ENCODE results near the gene SIAH2.

The SIAH2 gene

DNA sequence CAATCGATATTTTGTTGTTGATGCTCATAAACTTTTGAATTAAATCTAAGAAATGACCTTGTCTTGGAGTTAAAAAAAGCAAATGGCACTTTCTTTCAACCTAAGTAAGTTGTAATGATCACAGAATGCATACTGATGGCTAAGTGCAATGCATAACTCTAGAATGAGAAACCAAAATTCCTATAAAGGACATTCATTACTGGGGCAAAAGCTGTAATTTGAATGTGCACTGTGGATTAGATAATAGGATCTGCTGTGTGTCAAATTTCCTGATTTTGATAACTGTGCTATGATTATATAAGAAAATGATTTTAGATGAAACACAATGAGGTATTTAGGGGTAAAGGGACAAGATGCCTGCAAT, 14.3 kb downstream of the SIAH2 start:
- no peak for DNase-seq (ENCODE audit: low spot score)

DNA sequence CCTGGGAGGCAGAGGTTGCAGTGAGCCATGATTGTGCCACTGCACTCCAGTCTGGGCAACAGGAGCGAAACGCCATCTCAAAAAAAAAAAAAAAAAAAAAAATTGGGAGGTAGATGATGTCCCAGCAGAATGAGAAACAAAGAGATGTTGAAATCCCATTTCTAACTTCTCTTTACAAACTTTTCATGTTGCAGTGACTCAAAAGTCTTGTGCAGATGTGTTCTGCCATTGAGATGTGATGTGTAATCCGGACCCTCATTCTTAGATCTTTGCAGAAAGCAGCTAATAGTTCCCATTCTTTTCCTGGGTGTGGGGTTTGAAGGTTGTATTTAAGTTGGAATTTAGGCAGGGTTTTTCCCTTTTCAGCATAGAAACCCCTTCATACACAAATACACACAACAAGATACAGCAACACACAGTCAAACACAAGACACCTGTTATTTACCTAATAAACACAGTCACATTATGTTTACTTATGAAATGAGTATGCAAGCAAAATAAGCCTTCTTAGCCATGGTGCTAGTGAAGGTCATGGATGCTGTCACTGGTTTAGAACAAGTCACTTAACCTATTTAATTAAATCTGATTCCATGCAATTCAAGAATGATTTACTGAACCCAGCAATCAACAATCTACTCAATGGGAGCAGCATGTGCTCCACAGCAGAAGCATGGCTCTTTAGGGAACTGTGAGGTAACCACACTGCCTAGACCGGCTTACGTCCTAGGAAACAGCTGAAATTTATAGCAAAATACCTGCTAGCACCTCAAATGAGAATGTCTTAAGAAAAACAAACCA, 14.9 kb downstream of the SIAH2 start:
- no peak for DNase-seq (ENCODE audit: low spot score)

DNA sequence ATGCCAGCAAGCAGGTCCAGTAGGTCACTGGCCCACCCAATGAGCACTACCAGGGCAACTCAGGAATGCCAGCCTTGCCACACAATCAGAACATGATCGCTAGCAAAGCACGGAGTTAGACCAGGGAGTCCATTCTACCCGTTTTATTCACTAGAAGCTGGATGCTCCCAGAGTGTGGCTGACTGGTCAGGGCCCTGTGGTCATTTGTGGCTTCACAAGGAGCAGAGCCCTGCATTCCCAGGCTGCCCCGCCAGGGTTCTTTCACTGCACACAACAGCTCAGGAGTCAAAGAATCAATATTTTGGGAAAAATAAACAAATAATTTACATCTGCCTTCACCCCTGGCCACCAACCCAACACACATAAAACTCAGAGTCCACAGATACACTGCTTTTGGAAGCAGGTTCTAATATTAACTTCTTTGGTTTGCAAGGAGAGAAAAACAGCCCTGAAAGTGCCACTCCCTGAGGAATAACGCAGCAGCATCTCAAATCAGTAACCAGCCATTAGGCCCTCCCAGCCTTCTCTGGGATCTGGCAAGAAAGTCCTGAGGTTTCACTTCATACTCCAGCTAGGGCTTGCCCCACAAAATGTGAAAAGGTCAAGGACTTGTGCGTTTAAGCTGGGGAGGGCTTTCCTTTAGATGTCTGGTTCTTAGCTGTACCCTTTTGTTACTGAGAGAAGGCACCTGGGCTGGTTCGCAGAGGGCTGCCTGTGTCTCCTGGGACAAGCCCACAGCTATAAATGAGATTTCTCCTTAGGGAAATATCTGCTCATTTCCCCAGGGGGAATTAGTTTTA, 16.0 kb downstream of the SIAH2 start:
- no peak for DNase-seq (ENCODE audit: low spot score)

DNA sequence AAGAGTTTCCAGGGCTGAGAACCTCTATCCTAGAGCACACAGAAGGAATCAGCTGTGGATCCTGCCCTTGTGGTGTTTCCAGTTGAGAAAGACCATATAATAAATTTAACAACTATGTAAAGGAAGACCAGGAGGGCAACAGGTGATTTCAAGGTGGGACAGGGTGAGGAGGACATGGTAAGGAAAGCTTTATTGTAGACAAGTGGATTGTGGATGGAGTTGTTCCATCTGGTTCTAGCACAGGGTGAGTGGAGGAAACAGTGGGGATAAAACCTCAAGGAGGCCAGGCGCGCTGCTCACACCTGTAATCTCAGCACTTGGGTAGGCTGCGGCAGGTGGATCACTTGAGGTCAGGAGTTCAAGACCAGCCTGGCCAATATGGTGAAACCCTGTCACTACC, 17.1 kb downstream of the SIAH2 start:
- DNase-seq (ENCODE audit: low spot score) = no peak

DNA sequence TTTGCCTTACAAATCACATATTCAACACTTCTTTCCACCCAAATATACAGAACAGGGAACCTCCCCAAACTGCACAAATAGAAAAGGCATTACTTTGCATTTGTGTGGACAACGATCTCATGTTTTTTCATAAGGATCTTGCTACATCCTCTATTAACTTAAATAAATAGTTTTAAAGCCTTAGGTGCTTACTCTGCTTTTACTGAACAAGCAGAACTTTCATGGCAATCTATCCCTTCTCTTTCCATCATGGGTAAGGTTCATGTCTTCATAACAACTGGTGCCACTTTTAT, 18.1 kb downstream of the SIAH2 start:
- DNase-seq (ENCODE audit: low spot score) = no peak

DNA sequence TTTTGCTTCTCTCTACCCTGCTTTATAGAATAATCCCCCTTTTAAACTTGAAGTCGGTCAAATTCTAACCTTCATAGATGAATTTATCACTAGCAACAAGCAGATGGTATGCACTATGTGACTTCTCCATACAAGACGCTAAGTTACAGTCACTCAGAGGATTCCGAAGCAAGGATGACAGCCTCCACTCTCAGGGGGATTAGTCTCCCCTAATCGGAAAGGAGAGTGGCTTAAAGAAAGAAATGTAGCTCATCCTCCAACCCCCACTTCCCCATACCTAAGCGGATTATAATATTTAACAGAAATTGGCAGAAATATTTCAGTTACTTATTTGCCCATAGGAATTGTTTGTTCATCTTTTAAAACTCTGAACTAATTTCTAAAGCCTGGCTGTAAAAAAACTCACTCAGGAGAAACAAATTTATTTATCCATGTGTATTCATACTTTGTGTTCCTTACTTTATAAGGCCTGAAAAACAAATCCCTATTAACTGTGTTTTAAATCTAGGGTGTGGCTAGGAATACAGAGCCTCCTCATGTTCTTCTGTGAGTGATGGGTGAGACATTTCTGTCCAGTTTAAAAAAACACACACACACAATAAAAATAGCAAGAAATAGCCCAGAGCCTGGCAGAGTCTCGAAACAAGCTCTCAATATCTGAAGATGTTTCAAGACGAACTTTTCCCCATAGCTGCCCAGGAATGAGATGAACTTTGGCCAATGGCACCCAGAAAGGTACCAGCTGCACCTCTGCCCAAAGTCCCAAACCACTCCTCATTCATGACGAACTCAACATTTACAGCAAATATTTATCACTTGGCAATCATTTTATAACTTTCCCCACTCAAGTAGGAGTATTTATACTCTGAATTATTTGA, 18.7 kb downstream of the SIAH2 start:
- DNase-seq (ENCODE audit: low spot score) = no peak

DNA sequence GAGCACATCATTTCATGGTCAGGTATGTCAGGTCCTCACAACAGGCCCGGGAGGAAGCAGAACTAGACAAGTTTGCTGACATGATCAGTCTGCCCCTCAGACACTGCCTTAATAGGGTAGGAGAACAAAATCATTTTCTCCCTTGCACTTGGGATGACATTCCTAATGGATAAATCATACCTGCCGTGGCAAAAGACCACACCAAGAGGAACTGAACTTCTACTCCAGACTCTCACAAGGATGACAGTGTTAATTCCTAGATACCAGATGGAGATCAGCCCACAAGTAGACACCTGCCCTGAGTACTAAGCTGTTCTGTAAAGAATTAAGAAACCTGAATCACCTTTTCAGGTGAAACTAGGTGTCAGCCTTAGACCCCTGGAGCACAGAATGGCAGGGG, 19.5 kb downstream of the SIAH2 start:
- DNase-seq (ENCODE audit: low spot score) = no peak

DNA sequence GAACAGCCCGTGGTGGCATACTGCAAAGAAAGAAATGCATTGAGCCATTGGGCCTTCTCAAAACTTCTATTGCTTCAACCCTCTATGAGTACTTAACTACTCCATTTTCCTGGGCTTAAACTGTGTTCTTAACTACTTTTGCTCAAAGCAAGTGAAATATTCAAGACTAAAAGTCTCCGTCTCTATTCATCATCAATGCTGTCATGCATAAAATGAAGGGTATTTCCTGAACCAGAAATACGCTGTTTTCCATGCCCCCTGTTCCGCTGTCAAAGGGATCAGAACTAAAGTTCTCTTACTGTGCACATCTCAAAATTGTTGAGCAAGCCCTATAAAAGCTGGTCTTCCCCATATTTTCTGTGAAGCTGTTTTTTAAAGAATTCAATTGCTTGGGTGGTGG, 20.3 kb downstream of the SIAH2 start:
- DNase-seq (ENCODE audit: low spot score) = no peak

DNA sequence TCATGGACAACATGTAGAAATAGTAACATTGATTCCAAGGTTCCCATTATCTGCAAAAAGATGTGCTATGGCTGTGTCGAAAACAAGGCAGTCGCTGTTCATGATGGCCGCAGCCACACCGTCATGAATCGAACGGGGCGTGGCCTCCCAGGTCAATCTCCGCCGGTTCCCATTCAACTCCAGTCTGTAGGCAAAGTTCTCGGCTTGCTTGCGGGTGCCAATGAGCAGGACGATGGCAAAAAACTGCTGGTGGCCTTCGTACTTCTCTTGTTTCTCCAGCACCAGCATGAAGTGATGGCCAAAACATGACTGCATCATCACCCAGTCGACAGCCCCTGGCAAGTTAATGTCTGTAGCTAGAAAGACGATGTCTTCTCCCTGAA, 20.8 kb downstream of the SIAH2 start:
- no peak for DNase-seq (ENCODE audit: low spot score)

DNA sequence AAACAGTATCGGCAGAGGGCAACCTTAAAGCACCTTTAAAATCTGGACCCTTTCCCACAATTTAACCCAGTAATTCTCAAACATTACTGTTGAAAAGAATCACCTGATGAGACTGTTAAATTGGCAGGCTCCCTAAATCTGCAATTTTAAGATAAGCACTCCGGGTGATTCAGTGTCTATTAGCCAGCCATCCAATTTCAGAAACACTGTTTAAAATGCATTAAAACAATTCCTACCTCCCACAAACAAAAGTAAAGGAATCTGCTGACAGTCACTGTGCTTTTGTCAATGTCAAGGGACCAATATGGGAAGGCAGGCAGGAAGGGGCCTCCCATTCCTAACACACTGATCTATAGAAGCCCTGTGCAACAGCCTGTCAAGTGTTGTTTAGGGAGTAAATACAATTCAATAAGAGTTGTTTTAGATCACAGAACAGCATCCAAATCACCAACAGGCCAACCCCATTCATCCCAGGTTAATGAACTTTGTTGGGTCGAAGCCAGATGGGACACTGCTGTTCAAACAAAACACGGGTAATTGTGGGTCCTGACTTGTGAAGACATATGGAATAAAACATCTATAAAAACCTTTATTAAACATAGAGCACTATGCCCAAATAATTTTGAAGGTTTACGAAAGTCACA, 21.4 kb downstream of the SIAH2 start:
- DNase-seq (ENCODE audit: low spot score) = no peak

DNA sequence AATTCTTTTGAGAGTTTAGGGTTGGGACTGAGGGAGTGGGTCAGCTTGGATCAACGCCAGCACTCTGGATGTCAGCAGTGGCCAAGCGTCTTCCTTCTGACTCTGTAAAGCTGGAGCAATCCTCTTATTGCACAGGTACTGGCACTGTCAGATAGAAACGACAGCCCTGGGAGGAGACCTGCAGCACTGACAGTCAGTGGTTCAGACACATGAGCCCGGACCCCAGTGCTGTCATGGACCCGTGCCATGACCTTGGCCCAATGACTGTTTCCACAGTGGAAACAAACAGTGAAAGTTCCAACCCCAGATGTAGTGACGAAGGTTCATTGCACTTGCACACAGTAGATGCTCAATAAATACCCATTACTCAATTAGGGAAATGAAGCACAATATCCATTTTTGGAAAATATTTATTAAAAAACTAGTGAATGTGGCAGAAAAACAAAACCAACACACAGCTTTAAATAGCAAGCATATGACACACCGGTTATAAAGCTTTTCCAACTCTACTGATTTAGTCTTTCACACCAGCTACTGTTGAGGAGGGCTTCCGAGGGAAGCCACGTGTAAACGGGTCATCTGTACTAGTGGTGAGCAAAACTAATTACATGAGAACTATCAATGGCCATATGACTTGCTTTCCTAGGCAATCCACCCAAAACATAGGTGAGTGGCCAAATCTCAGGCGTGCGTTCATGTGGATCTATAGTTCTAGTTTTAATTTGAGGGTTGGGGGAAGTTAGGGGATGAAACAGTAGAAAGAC, 22.1 kb downstream of the SIAH2 start:
- DNase-seq (ENCODE audit: low spot score) = no peak

DNA sequence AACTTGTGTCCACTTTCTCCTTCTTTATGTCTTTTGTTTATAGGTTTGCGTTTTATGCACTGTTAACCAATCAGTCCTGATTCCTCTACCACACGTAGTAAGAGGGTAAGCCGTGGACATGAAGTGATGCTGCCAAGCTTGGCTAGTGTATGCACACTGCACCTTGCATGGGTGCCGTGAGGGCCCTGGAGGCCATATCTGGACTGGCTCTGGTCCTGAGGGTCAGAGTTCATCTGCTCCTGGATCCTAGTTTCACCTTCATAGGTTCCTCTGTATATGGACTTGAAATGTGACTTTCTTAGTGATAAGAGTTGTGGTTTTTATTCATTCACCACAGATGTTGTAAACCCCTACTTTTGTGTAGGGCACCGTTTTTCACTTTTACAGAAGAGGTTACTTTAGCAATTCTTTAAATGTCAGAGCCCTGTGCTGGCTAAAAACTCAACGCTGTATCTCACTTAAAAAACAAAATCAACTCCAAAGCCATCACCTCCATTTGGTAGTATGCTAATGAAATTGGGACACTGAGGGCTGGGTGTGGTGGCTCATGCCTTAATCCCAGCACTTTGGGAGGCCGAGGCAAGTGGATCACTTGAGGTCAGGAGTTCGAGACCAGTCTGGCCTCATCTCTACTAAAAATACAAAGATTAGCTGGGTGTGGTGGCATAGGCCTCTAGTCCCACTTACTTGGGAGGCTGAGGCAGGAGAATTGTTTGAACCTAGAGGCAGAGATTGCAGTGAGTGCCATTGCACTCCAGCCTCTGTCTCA, 22.9 kb downstream of the SIAH2 start:
- no peak for DNase-seq (ENCODE audit: low spot score)

DNA sequence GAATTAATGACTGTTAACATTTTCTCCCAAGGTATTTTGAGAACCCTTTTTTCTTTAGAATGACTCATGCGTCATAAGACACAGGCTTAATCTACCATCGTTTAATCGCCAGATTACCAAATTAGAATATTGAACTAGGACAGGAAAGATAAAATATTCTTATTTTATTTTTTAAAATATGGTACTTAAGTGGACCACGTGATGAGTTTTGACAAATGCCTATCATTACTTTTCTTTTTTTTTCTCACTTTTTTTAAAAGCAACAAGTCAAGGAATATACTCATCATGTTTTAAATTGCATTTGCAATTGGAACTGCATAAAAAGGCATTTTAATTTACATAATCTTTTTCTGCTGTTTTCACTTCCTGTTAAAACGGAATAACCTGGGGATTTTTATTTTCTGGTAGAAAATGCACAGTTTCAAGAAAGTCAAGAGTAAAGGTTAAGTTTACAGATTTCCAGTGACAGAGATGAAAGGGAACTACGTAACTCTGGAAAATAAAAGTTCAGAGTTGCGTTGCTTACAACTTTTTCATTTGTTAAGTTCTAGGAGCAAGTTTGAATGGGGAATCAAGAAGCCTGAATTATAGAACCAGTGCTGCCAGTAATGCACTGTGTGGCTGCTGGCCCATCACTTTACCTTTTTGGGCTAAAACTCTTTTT, 23.6 kb downstream of the SIAH2 start:
- no peak for DNase-seq (ENCODE audit: low spot score)

DNA sequence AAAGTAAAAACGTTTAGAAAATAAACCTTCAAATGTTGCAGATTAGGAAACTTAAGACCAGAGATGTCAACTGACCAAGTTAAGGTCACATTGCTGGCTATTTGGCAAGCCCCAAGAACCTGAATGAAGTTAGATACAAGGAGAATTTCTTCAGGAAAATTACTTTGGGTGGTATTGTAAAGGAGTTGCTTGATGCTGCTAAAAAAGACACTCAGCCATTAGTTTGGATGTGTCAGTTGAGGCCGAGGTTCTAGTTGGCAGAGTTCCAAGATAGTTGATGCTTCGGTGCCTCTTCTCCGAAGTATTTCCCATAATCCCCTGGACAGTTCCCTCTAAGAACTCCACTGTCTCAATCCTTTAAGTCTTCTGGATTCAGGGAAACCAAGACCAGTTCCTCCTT, 24.3 kb downstream of the SIAH2 start:
- DNase-seq (ENCODE audit: low spot score) = no peak

DNA sequence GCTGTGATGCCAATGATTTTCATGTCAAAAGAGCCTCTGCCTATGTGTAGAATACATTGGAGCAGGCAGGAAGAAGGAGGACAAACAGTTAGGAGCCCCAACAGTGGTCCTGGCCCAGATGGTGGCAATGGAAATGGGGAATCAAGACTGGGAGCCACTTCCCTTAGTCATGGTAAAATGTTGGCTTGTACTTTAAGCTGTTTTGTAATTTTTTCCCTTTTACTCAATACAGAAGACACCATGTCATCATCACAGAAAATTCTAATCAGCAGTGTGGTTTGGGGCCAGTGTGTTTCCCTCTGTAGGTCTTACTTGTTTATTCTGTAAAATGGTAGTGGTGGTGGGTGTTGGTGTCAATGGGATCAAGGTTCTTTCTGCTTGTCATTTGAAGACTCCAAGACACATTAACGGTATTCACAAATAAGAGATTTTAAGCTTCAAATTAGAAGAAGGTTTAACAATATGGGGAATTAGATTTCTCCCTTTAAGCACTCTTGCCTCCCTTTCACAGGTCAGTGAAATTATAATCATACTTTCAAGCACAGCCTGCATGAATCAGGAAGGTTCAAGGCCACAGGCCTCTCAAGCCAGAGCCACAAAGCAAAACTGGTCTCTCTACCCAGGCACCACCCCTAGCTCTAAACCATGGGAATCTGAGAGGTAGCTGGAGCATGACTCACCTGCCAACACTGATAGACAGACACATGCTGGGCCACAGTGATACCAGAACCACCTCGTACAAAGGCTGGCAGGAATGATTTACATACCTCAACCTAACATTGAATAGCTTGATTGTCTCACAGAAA, 24.9 kb downstream of the SIAH2 start:
- no peak for DNase-seq (ENCODE audit: low spot score)

DNA sequence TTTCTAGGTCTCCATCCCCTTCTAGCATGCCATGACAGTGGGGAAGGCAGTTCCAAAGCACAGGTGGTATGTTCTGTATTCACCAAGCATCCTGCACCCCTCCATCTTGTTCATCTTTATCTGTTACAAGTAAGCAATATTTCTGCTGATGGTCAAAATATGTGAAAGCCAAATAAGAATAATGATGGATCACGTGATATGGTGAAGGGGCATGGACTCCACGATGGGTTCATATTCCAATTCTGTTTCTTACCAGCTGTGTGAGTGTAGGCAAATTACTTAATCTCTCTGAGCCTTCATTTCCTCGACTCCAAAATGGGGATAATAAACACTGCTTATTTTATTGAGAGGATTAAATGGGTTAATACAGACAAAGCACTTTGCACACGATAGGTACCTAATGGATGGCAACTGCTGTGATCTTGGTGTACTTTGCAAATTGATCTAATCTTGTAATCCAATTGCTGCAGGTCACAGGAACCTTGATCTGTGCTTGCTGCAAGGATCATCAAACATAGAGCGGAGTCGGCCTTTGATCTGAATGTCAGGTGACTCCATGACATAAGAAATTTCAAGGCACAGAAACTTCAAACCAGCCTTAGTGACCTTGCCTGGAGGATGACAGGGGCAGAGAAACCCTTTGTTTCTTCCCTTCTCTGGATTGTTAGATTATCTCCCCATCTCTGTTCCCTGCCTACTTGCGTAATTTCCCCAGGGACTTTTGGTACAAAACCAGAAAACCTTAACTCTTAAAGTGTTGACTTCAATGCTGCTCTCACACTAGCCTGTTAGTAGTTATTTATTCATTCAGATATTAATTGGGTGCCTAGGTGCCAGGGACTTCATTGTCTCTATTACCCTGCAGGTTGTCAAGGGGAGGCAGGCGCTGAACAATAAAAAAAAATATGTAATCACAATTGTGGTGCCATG, 25.8 kb downstream of the SIAH2 start:
- no peak for DNase-seq (ENCODE audit: low spot score)

DNA sequence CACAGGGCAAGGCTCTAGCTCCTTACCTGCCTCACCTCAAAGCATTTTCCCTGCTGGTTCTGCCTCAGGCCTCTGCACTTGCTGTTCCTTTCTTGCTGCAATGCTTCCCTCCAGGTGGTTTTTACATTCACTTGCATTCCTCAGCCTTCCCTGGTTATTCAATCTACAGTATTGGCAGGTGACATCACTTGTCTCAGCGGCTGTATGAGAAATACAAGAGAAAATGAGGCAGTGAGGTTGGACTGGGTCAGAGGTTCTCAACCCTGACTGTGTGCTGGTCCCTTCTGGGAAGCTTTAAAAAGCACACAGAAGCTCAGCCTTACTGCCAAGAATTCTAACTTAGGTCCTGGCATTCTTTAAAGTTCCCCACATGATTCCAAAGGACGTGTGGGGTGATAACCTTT, 26.7 kb downstream of the SIAH2 start:
- DNase-seq (ENCODE audit: low spot score) = no peak

DNA sequence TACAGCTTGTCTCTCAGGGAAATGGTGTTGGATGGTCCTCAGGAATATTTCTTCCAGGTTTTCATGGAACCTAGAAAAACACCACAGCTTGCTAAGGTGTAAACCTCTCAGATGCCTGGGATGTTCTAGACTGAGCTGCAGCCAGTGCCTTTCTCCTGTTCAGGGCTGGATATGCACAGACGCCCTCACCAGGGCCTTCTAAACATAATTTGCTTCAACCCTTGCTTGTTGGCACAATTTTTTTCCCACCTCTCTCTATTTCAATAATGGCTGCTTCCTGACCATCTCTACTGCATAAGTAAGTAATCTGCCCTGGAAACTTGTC, 28.2 kb downstream of the SIAH2 start:
- no peak for DNase-seq (ENCODE audit: low spot score)

Measured in CD4-positive, alpha-beta T cell treated with Interleukin-2 at 100 ng/mL for 4 hours (primary cell).